NK-92 (cell line): ENCODE measurements around the gene S100A13.
"Not testable (repeated sequence)": the region's sequence is repeated elsewhere in the genome, so short reads cannot be mapped to it uniquely, and the experiment has no call there.

Experiments used
- DNase-seq: peaks from one replicate; lab custom pipeline; 2025; ENCODE audit not compliant: unreplicated experiment; lab: John Stamatoyannopoulos, UW

Gene S100A13

GRCh38 chr1:153626904-153627714 is at the start of gene S100A13:
TSS of gene S100A13 (minus strand) at chr1:153627505. CDS start at chr1:153626472, 1,033 bp downstream.
- no peak for DNase-seq

- no peak for DNase-seq
Measured at GRCh38 chr1:153673511-153673910, 46.2 kb upstream of the S100A13 start.

- DNase-seq: not testable (repeated sequence)
Measured at GRCh38 chr1:153671628-153672353, 44.5 kb upstream of the S100A13 start.

GRCh38 chr1:153670859-153671627 is 43.7 kb upstream of the S100A13 start, which contains the start of gene ILF2:
TSS of gene ILF2 (minus strand) at chr1:153670993. CDS start at chr1:153670922, 71 bp downstream.
- peak; percentile 43 for DNase-seq

GRCh38 chr1:153670257-153670858 is 43.1 kb upstream of the S100A13 start:
- DNase-seq: no peak

GRCh38 chr1:153669606-153670005 is 42.3 kb upstream of the S100A13 start:
- no peak for DNase-seq

GRCh38 chr1:153668672-153669071 is 41.4 kb upstream of the S100A13 start:
- not testable (repeated sequence) for DNase-seq

- no peak for DNase-seq
Measured at GRCh38 chr1:153667439-153667838, 40.1 kb upstream of the S100A13 start.

- no peak for DNase-seq
Measured at GRCh38 chr1:153663211-153663610, 35.9 kb upstream of the S100A13 start.

- no peak for DNase-seq
Measured at GRCh38 chr1:153662269-153662668, 35.0 kb upstream of the S100A13 start.

- no peak for DNase-seq
Measured at GRCh38 chr1:153661111-153661708, 33.9 kb upstream of the S100A13 start.

- no peak for DNase-seq
Measured at GRCh38 chr1:153659656-153660055, 32.4 kb upstream of the S100A13 start.

GRCh38 chr1:153659175-153659534 is 31.9 kb upstream of the S100A13 start:
- no peak for DNase-seq

GRCh38 chr1:153658400-153659174 is 31.3 kb upstream of the S100A13 start, which contains the start of gene SNAPIN:
TSS of gene SNAPIN (plus strand) at chr1:153658703. CDS start at chr1:153658744, 41 bp downstream.
- no peak for DNase-seq

GRCh38 chr1:153655333-153655732 is 28.0 kb upstream of the S100A13 start:
- DNase-seq: no peak

GRCh38 chr1:153652805-153653500 is 25.6 kb upstream of the S100A13 start:
- no peak for DNase-seq

- DNase-seq: no peak
Measured at GRCh38 chr1:153651771-153652170, 24.5 kb upstream of the S100A13 start.

GRCh38 chr1:153649863-153650235 is 22.5 kb upstream of the S100A13 start:
- no peak for DNase-seq
